ENCODE measurements around the gene GTSE1. TPM values are rescaled to one million over a fixed set of nuclear protein-coding genes. Genes with fewer than 3 reads are reported as not detected.

Gene GTSE1
- total RNA-seq, 1 experiment from 2014 or later, result 42.6 TPM

DNA sequence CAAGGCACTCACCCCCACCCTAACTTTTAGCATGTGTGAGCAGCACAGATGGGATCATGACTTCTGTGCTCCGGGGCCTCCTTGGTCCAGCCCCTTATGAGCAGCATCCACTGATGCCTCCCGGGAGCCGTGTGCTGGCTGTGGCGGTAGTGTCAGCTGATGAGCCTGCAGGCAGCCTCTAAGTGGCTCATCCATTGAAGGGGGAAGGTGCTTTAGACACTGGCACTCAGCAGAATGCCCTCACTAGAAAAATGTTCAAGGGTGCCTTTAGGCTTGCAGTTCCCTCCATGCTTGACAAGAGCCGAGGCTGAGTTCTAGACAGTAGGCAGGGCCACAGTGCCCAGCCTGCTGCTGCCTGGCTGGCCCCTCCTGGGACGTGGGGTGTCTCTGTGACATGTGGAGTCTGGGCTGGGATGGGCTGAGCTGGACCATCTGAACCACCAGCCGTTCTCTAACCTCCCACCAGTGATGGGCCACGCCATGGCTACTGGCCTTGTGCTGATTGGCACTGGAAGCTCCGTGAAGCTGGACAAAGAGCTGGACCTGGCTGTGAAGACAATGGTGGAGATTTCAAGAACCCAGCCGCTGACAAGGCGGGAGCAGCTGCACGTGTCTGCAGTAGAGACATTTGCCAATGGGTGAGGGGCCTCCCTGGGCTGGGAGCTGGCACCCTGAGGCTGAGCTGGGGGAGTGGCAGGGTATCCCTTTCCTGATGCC is 23.1 kb upstream of the GTSE1 start:
- Mint-ChIP-seq H3K27ac (no peak overlapping the region), H3K4me1 (no peaks in the 10 kb centered on the region), H3K36me3 (ENCODE audit: insufficient read depth in 1 of 3, low read depth in 3 of 3) (peaks cover 22 to 49% (median 47%) of the 10 kb centered on the region in 3 experiments; a peak in 6 of 7 replicates), H3K9me3 (peaks cover 0 to 5% of the 10 kb centered on the region in 2 experiments; a peak in 1 of 5 replicates), H3K27me3 (ENCODE audit: low read depth) (no peaks in the 10 kb centered on the region), H3K4me3 (no peak overlapping the region)
- no peak overlapping the region for H2BK5ac ChIP-seq (ENCODE audit: insufficient read length, low read length)
- H3T11ph ChIP-seq (ENCODE audit: low read length), result no peak overlapping the region
- H3K27me3 ChIP-seq (ENCODE audit: insufficient read depth, low read length), result no peaks in the 10 kb centered on the region
- no peak overlapping the region for H4K8ac ChIP-seq (replicated peaks; ENCODE audit: insufficient read length, low read depth, low read length)
- no peak overlapping the region for H4K5ac ChIP-seq (ENCODE audit: insufficient read length, low read depth, low read length)
- no peaks in the 10 kb centered on the region for H3K4me1 ChIP-seq (ENCODE audit: insufficient read depth, low read length)
- no peak overlapping the region for H3K4me2 ChIP-seq (ENCODE audit: insufficient read depth, insufficient read length, low read length)
- H2AK5ac ChIP-seq (ENCODE audit: insufficient read length, low read length), result no peak overlapping the region
- H2BK120ac ChIP-seq (ENCODE audit: low read depth, low read length, poor library complexity, severe bottlenecking), result no peak overlapping the region
- no peaks in the 10 kb centered on the region for H3K79me1 ChIP-seq (ENCODE audit: insufficient read depth, low read depth, low read length, poor library complexity, severe bottlenecking)
- no peaks in the 10 kb centered on the region for H3K23me2 ChIP-seq (ENCODE audit: insufficient read length, low read depth, low read length, poor library complexity, severe bottlenecking)
- TF ChIP-seq, protein P1, sequence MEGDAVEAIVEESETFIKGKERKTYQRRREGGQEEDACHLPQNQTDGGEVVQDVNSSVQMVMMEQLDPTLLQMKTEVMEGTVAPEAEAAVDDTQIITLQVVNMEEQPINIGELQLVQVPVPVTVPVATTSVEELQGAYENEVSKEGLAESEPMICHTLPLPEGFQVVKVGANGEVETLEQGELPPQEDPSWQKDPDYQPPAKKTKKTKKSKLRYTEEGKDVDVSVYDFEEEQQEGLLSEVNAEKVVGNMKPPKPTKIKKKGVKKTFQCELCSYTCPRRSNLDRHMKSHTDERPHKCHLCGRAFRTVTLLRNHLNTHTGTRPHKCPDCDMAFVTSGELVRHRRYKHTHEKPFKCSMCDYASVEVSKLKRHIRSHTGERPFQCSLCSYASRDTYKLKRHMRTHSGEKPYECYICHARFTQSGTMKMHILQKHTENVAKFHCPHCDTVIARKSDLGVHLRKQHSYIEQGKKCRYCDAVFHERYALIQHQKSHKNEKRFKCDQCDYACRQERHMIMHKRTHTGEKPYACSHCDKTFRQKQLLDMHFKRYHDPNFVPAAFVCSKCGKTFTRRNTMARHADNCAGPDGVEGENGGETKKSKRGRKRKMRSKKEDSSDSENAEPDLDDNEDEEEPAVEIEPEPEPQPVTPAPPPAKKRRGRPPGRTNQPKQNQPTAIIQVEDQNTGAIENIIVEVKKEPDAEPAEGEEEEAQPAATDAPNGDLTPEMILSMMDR (conservative IDR thresholded peaks at IDR 0.05), result no peak
- no peak overlapping the region for H3K9ac ChIP-seq (ENCODE audit: extremely low read depth, insufficient read length, low read length)
- no CpG with 5 or more reads among the region's 12 CpGs for whole genome bisulfite sequencing (ENCODE audit: extremely low coverage, insufficient read length, low lambda C conversion rate)
- H3K56ac ChIP-seq (ENCODE audit: insufficient read length, low read depth, low read length), result no peak overlapping the region
- no peak for DNase-seq
- no peak overlapping the region for H2BK20ac ChIP-seq (ENCODE audit: low read depth, low read length, poor library complexity, severe bottlenecking)
- no peak overlapping the region for H2BK12ac ChIP-seq (ENCODE audit: insufficient read length, low read depth, low read length)
- no peak overlapping the region for H4K91ac ChIP-seq (ENCODE audit: insufficient read length, low read depth, low read length)
- H3K9me3 ChIP-seq (ENCODE audit: control insufficient read depth, low read depth, low read length), result no peaks in the 10 kb centered on the region
- no peak overlapping the region for H2AFZ ChIP-seq (ENCODE audit: low read length)
- no peak overlapping the region for H3K14ac ChIP-seq (ENCODE audit: insufficient read depth, low read length)
- H2BK15ac ChIP-seq (ENCODE audit: low read depth, low read length), result no peak overlapping the region
- no peak overlapping the region for H3K27ac ChIP-seq (ENCODE audit: insufficient read length, low read depth, low read length)
- no peaks in the 10 kb centered on the region for H3K79me2 ChIP-seq (ENCODE audit: insufficient read depth, low read length)
- peaks cover 4% of the 10 kb centered on the region for H4K20me1 ChIP-seq (ENCODE audit: control insufficient read depth, insufficient read depth, insufficient read length)
- no peak overlapping the region for H3K23ac ChIP-seq (ENCODE audit: insufficient read length, low read depth, low read length)
- H3K4ac ChIP-seq (ENCODE audit: low read depth, low read length), result no peak overlapping the region
- no peak overlapping the region for H3K18ac ChIP-seq (ENCODE audit: insufficient read length, low read depth, low read length)

Measured in H9 (cell line).